ENCODE measurements around the gene PLCB4. TPM values are rescaled to one million over a fixed set of nuclear protein-coding genes. Genes with fewer than 3 reads are reported as not detected.

Gene PLCB4
- polyA plus RNA-seq, 1 donor (not counting 4 experiments of a cell fraction or from before 2014, with no cell fraction given), result 4.1 TPM

- H3K27ac ChIP-seq (ENCODE audit: control insufficient read depth, insufficient read depth, low read length), result no peak overlapping the region
- H4K20me1 ChIP-seq (ENCODE audit: control insufficient read depth, extremely low read depth, insufficient read depth, low read length), result no peaks in the 10 kb centered on the region
- no peaks in the 10 kb centered on the region for H3K9me1 ChIP-seq (ENCODE audit: control insufficient read depth, extremely low read depth, insufficient read depth, low read length)
- H3K9ac ChIP-seq (ENCODE audit: control insufficient read depth, extremely low read depth, insufficient read depth, low read length), result no peak overlapping the region
- no peaks in the 10 kb centered on the region for H3K4me1 ChIP-seq (ENCODE audit: control insufficient read depth, extremely low read depth, insufficient read depth, low read length)
- no peaks in the 10 kb centered on the region for H3K79me2 ChIP-seq (ENCODE audit: control insufficient read depth, insufficient read depth, low read length)
- H3K27me3 ChIP-seq (ENCODE audit: control insufficient read depth, extremely low read depth, insufficient read depth, low read length), result no peaks in the 10 kb centered on the region
- H3K4me2 ChIP-seq (ENCODE audit: control insufficient read depth, extremely low read depth, insufficient read depth, low read depth, low read length), result no peak overlapping the region
- H3K9me3 ChIP-seq (ENCODE audit: control insufficient read depth, low read depth, low read length), result no peaks in the 10 kb centered on the region
- DNase-seq (ENCODE audit: low read depth, low spot score) (no peak), FAIRE-seq (no peak)
- dilution Hi-C loops (cut with MboI; ENCODE audit: extremely low pct_ligation_motif_present, low sequenced_read_pairs), result no loop called here
- no peak for TF ChIP-seq EZH2 (IDR thresholded peaks at IDR 0.05; ENCODE audit: low read length)
- TF ChIP-seq CTCF (optimal IDR thresholded peaks at IDR 0.05 in 1 of 3, IDR thresholded peaks at IDR 0.05 in 1 of 3, conservative IDR thresholded peaks at IDR 0.05 in 1 of 3; ENCODE audit: extremely low read depth in 1 of 3, insufficient read depth in 2 of 3, low read length in 3 of 3), result no peak
- H2AFZ ChIP-seq (ENCODE audit: control insufficient read depth, low read length), result no peak overlapping the region
- no peaks in the 10 kb centered on the region for H3K36me3 ChIP-seq (ENCODE audit: control insufficient read depth in 2 of 2, extremely low read depth in 1 of 2, insufficient read depth in 2 of 2, low read length in 2 of 2)
- no peak overlapping the region for H3K4me3 ChIP-seq (ENCODE audit: control insufficient read depth in 2 of 3, extremely low read depth in 1 of 3, insufficient read depth in 2 of 3, low read depth in 1 of 3, low read length in 3 of 3)
These were observed 175.1 kb downstream of the PLCB4 start for GRCh38 chr20:9243986-9244385.

GRCh38 chr20:9244811-9245210 lies 175.9 kb downstream of the PLCB4 start:
- Histone ChIP-seq H3K4me2 (ENCODE audit: control insufficient read depth, extremely low read depth, insufficient read depth, low read depth, low read length) (no peak overlapping the region), H3K27ac (ENCODE audit: control insufficient read depth, insufficient read depth, low read length) (no peak overlapping the region), H4K20me1 (ENCODE audit: control insufficient read depth, extremely low read depth, insufficient read depth, low read length) (no peaks in the 10 kb centered on the region), H3K9me3 (ENCODE audit: control insufficient read depth, low read depth, low read length) (no peaks in the 10 kb centered on the region), H3K4me1 (ENCODE audit: control insufficient read depth, extremely low read depth, insufficient read depth, low read length) (no peaks in the 10 kb centered on the region), H3K4me3 (ENCODE audit: control insufficient read depth in 2 of 3, extremely low read depth in 1 of 3, insufficient read depth in 2 of 3, low read depth in 1 of 3, low read length in 3 of 3) (no peak overlapping the region), H3K9me1 (ENCODE audit: control insufficient read depth, extremely low read depth, insufficient read depth, low read length) (no peaks in the 10 kb centered on the region), H3K9ac (ENCODE audit: control insufficient read depth, extremely low read depth, insufficient read depth, low read length) (no peak overlapping the region), H3K27me3 (ENCODE audit: control insufficient read depth, extremely low read depth, insufficient read depth, low read length) (no peaks in the 10 kb centered on the region), H3K36me3 (ENCODE audit: control insufficient read depth in 2 of 2, extremely low read depth in 1 of 2, insufficient read depth in 2 of 2, low read length in 2 of 2) (no peaks in the 10 kb centered on the region), H3K79me2 (ENCODE audit: control insufficient read depth, insufficient read depth, low read length) (no peaks in the 10 kb centered on the region), H2AFZ (ENCODE audit: control insufficient read depth, low read length) (no peak overlapping the region)
- no peak for TF ChIP-seq CTCF (optimal IDR thresholded peaks at IDR 0.05 in 1 of 3, IDR thresholded peaks at IDR 0.05 in 1 of 3, conservative IDR thresholded peaks at IDR 0.05 in 1 of 3; ENCODE audit: extremely low read depth in 1 of 3, insufficient read depth in 2 of 3, low read length in 3 of 3)
- TF ChIP-seq EZH2 (IDR thresholded peaks at IDR 0.05; ENCODE audit: low read length), result no peak
- dilution Hi-C loops (cut with MboI; ENCODE audit: extremely low pct_ligation_motif_present, low sequenced_read_pairs), result no loop called here
- FAIRE-seq, result no peak
- DNase-seq (ENCODE audit: low read depth, low spot score), result no peak
